Breast epithelium (tissue), 3 donors: ENCODE results near the gene MBD3.

Experiments used
- CTCF ChIP-seq, 3 donors: fragments of 450-650 bp; IDR thresholded peaks; one replicate each; pipeline ENCODE4 v1.5.1; 2016 to 2017; ENCODE audit warnings: antibody characterized with exemption in 3 of 3, mild to moderate bottlenecking in 3 of 3, moderate library complexity in 3 of 3
- POLR2A ChIP-seq: fragments of 450-650 bp; IDR thresholded peaks from one replicate; pipeline ENCODE4 v1.6.1; 2016; ENCODE audit warnings: antibody characterized with exemption, mild to moderate bottlenecking, moderate library complexity

DNA sequence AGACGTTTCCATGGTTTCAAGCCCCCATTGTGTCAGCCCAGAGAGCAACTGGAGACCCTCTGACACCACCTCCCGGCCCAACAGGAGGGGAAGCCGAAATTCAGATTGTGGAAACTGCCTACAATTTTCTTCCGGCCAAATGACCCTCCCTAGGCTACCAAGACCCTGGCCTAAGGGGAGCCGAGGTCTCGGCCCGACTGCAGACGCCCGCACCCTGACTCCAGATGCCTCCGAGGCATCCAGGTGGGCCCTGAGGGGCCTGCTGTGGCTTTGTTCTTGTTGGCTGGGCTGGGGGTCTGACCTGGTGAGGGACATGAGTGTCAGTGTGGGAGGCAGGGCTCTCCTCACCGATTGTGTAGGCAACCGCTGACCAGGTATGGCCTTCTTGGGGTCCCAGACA, 34.1 kb downstream of the MBD3 start:
- TF ChIP-seq CTCF (IDR thresholded peaks at IDR 0.05) (no peak), POLR2A (no peak)
